GM12891 (cell line): Measurements from ENCODE around the gene UROS.

ENCODE experiments used
- POLR2A ChIP-seq: IDR thresholded peaks from 2 replicates; pipeline ENCODE4 v1.6.1; 2011; ENCODE audit warnings: low read depth, low read length, control low read depth
- POLR2AphosphoS5 ChIP-seq: IDR thresholded peaks from 2 replicates; pipeline ENCODE4 v1.6.1; 2011; ENCODE audit warnings: low read depth, low read length, control low read depth

DNA sequence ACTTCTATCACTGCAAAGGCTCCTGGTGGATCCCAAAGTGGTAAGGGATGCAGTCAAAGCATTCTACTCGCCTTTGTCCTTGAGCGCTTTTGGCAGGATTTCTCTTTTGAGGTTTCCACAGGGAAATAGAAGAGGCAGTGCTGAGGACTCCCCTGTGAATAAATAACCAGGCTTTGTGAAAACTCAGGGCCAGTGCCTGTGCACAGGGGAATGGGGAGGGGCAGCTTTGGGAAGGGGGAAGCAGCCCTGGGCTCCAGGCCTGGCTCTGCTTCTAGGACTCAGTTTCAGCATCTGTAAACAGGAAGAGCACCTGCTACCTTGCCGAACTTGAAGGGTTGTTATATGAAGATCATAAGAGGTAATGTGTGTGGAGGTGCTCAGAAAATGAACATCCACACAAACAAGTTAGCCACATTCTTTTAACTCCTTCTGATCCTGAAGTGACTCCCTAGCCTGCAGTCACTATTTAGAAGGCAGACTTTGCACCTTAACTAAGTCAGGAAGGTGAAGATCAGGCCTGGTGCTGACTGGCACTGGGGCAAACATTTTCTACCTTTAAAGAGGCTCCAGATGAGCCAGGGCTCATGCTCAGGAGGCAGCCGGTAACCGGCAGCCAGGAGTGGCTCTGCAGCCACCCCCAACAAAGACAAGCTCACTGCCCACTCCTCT is 24.9 kb downstream of the UROS start:
- no peak for TF ChIP-seq POLR2AphosphoS5
- no peak for TF ChIP-seq POLR2A
